CD4-positive, alpha-beta T cell treated with Interleukin-2 at 100 ng/mL for 4 hours (primary cell): ENCODE measurements around the gene VPS13D.
"Not testable (repeated sequence)": the region's sequence is repeated elsewhere in the genome, so short reads cannot be mapped to it uniquely, and the experiment has no call there.

Experiments
- DNase-seq: peaks from one replicate; pipeline ENCODE4 v3.0.0-alpha.2; 2020; ENCODE audit warnings: low spot score

VPS13D gene

GRCh38 chr1:12371053-12371452 lies 141.2 kb downstream of the VPS13D start:
- no peak for DNase-seq

GRCh38 chr1:12372180-12372579 lies 142.3 kb downstream of the VPS13D start:
- peak; percentile 20 for DNase-seq

- no peak for DNase-seq
These were observed 142.9 kb downstream of the VPS13D start for GRCh38 chr1:12372761-12373160.

- no peak for DNase-seq
These were observed 145.5 kb downstream of the VPS13D start for GRCh38 chr1:12375133-12375829.

- DNase-seq = no peak
These were observed 146.6 kb downstream of the VPS13D start for GRCh38 chr1:12376236-12377045.

GRCh38 chr1:12380326-12381249 lies 150.8 kb downstream of the VPS13D start:
- no peak for DNase-seq

GRCh38 chr1:12383001-12383400 lies 153.2 kb downstream of the VPS13D start:
- DNase-seq = no peak

- DNase-seq = no peak
These were observed 154.0 kb downstream of the VPS13D start for GRCh38 chr1:12383786-12384185.

GRCh38 chr1:12384836-12385456 lies 155.1 kb downstream of the VPS13D start:
- DNase-seq = peak; percentile 59

- DNase-seq = peak; percentile 76
These were observed 156.3 kb downstream of the VPS13D start for GRCh38 chr1:12386130-12386529.

GRCh38 chr1:12387641-12388040 lies 157.8 kb downstream of the VPS13D start:
- DNase-seq = no peak

- not testable (repeated sequence) for DNase-seq
These were observed 160.5 kb downstream of the VPS13D start for GRCh38 chr1:12390296-12390695.

GRCh38 chr1:12397462-12398450 lies 167.9 kb downstream of the VPS13D start:
- no peak for DNase-seq

GRCh38 chr1:12398479-12398878 lies 168.6 kb downstream of the VPS13D start:
- DNase-seq = no peak

- no peak for DNase-seq
These were observed 170.3 kb downstream of the VPS13D start for GRCh38 chr1:12400027-12400693.

- DNase-seq = no peak
These were observed 172.4 kb downstream of the VPS13D start for GRCh38 chr1:12402159-12402673.

- no peak for DNase-seq
These were observed 173.0 kb downstream of the VPS13D start for GRCh38 chr1:12402842-12403241.

- no peak for DNase-seq
These were observed 175.1 kb downstream of the VPS13D start for GRCh38 chr1:12404918-12405317.

GRCh38 chr1:12405325-12406210 lies 175.7 kb downstream of the VPS13D start:
- no peak for DNase-seq
